ENCODE measurements around the gene CDC42BPA. TPM values are rescaled to one million over a fixed set of nuclear protein-coding genes. Genes with fewer than 3 reads are reported as not detected.

CDC42BPA gene
- total RNA-seq, 1 donor from 2014 or later, result 51.5 TPM

DNA sequence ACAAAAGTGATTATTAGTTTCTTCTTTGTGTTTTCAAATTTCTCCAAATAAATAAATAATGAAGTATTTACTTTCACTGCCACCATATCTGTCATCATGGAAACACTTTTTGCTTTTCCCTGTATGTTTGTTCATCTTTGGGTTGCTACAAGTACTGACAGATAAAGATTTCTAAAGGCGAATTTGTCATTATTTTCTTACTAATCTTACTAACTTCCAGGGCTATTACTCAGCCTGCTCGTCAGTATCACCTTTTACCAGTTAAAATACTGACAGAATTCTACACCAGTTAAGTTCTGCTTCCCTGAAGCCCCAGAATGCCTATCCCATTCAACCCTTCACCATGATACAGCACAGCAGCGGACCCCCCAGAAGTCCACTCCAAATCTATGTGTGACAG is 106.1 kb downstream of the CDC42BPA start:
- DNase-seq (ENCODE audit: low spot score), result no peak

DNA sequence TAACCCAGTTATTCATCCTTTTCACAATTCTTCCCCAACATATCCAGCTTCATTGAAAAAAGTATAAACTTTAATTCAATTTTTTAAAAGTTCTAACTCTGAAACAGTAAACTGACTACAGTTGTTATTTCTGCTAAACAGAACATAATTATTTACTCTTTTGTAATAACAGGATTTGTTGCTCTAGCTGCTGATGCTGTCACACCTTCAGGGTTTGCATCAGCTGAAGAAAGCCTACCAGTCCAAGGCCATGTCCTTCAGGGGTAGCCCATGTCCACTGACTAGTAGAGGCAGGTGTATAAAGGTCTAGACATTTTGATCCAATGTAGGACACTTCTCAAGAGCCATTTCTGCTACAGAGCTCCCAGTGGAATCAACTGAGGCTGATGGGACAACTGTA is 107.7 kb downstream of the CDC42BPA start:
- no peak for DNase-seq (ENCODE audit: low spot score)

- no peak for DNase-seq (ENCODE audit: low spot score)
Observed at GRCh38 chr1:227197064-227197463, 121.2 kb downstream of the CDC42BPA start.

DNA sequence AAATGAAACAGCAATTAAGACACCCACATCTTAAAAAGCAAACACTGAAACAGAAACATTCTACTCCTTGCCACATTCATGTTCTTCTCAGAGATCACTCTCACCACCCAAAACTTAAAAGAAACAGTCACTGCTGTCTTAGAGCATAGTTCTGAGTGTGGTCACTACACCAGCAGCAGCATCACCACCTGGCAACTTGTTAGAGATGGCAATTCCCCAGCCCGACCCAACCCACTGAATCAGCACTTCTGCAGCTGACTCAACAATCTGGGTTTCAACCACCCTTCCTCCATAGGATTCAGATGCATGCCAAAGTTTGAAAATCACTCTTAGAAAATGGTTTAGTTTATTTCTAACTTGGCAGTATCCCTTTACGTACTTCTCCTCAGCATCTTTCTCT is 126.1 kb downstream of the CDC42BPA start:
- DNase-seq (ENCODE audit: low spot score), result no peak

DNA sequence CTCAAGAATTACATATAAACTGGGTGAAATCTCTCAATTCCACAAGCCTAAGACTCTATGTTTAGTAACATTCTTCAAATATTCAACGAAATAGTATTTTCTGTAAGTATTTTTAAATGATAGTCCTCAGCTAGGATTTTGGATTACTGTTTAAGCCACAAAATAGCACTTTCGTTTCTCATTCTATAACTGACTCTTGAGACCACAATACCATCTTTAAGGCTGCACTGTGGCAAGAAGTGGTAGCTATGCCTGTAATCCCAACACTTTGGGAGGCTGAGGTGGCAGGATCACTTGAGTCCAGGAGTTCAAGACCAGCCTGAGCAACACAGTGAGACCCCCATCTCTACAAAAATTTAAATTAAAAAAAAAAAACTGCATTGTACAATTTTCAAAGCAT is 126.7 kb downstream of the CDC42BPA start:
- DNase-seq (ENCODE audit: low spot score), result no peak

DNA sequence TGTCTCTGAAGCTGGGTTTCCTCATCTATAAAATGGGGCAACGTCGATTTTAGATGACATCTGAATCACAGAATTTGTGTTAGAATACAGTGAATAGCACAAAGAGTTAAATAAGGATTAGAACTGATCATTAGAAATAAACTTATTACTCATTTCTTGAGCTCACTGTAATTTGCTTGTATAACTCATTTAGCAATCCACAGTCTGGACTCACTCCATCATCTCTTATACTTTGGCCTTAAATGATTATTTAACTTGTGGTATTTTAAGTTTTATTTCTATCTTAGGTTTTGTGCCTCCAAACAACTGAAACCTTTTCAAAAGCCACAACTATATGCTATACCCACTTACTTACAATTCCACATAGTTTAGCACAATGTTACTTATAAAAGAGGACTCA is 128.0 kb downstream of the CDC42BPA start:
- DNase-seq (ENCODE audit: low spot score), result no peak

GRCh38 chr1:227185291-227185690 is 133.0 kb downstream of the CDC42BPA start:
- DNase-seq (ENCODE audit: low spot score), result no peak

GRCh38 chr1:227182012-227182411 is 136.3 kb downstream of the CDC42BPA start:
- DNase-seq (ENCODE audit: low spot score), result no peak

GRCh38 chr1:227175611-227176010 is 142.7 kb downstream of the CDC42BPA start:
- DNase-seq (ENCODE audit: low spot score), result no peak

- no peak for DNase-seq (ENCODE audit: low spot score)
Observed at GRCh38 chr1:227174164-227174563, 144.1 kb downstream of the CDC42BPA start.

- DNase-seq (ENCODE audit: low spot score), result no peak
Observed at GRCh38 chr1:227170361-227171166, 147.7 kb downstream of the CDC42BPA start.

GRCh38 chr1:227169343-227169742 is 148.9 kb downstream of the CDC42BPA start:
- DNase-seq (ENCODE audit: low spot score), result no peak

DNA sequence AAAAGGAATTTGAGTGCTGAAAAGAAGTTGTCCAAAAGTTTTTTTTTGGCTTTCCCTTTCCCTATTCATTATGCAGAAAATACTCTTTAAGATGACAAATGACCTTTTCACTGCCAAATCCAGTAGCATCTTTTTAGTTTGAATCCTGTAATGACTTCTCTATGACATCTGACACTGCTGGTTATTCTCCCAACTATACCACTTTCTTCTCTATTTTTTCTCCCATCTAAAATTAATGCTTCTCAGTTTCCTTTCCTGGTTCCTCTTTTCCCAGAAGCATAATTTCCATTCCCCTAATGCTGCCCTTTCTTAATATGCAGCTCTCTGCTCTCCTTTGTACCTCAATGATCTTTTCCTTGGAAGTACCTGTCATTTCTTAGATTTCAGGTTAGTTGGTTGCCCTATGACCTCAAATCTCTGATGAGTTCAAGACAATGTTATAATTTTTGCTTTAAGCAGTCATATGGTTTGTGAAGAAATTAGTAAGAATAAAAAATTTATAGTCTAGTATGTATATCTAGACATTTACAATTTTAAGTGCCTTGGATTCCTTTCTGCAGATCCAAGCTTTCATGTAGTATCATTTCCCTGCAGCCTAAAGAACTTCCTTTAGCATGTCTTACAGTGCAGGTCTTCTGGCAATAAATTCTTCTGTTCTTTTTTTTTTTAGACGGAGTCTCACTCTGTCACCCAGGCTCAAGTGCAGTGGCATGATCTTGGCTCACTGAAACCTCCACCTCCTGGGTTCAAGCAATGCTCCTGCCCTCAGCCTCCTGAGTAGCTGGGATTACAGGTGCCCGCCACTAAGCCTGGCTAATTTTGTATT is 150.8 kb downstream of the CDC42BPA start:
- DNase-seq (ENCODE audit: low spot score), result no peak

GRCh38 chr1:227166559-227166958 is 151.7 kb downstream of the CDC42BPA start:
- no peak for DNase-seq (ENCODE audit: low spot score)

- DNase-seq (ENCODE audit: low spot score), result no peak
Observed at GRCh38 chr1:227161470-227161869, 156.8 kb downstream of the CDC42BPA start.

GRCh38 chr1:227156520-227156919 is 161.8 kb downstream of the CDC42BPA start:
- DNase-seq (ENCODE audit: low spot score), result no peak

- DNase-seq (ENCODE audit: low spot score), result no peak
Observed at GRCh38 chr1:227155688-227156087, 162.6 kb downstream of the CDC42BPA start.

DNA sequence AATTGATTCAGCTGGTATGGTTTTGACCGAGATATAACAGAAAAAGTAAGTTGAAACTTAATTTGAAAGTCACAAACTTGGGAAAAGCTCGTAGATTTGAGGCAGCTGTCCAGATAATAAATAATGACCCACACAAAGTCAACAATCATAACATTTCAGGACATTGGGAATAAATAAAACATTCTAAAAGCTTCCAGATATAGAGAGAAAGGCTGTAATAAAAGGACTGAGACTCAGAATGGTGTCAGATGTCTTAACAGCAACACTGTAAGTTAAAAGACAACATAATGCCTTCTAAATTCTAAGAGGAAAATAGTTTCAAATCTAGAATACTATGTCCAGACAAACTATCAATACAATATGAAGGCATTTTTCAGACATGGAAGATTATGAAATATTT is 163.3 kb downstream of the CDC42BPA start:
- no peak for DNase-seq (ENCODE audit: low spot score)

DNA sequence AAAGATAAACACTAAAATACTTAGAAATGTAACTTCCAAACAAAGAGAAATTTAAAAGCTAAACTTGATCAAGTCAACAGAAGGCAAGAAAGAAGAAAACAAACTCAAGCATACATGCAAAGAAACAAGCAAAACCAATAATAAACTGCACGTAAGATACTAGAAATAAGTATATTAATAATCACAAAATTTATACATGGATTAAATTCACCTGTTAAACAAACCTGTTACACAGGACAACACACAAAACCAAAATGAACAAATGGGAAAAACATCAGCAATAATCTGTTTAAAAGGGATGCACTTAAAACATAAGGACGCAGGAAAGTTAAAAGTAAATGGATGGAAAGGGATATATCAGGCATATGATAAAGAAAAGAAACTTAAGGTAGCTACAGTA is 165.8 kb downstream of the CDC42BPA start:
- no peak for DNase-seq (ENCODE audit: low spot score)

- no peak for DNase-seq (ENCODE audit: low spot score)
Observed at GRCh38 chr1:227140376-227140775, 177.9 kb downstream of the CDC42BPA start.

- no peak for DNase-seq (ENCODE audit: low spot score)
Observed at GRCh38 chr1:227136210-227136820, 182.0 kb downstream of the CDC42BPA start.

DNA sequence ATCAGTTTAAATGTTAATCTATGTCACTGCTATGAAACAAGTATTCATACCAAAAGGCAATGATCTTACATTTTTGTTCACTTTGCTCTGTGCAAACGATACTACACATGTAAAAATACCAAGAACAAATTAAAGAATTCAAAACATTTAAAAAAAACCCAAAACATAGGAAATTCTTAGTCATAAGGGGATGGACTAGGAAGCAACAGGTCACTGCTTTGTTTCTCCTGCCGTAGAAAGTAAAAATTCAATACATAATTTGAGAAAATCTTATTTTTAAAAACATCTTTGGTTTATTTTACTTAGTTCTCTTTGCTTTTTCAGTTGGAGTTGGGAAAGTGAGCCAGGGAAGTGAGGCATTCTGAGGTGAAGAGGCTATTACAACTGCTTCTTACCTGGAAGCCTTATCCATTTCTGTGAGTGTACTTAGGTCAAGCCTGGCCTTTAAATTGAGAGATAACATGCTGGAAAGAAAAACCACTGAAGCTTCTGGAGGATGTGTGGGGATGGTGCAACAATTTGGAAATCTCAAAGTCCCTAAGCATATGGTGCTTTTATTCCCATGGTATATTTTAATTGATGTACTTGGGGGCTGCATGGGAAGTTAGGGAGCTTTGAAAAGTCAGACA is 183.5 kb downstream of the CDC42BPA start:
- no peak for DNase-seq (ENCODE audit: low spot score)

All from ureter (tissue), 1 donor.